A673 (cell line): ENCODE measurements around the gene INPP4B. TPM values are rescaled to one million over a fixed set of nuclear protein-coding genes. Genes with fewer than 3 reads are reported as not detected.

Experiments used
- BruUV-seq: library from RNA; stranded (reverse); fragments of 400-500 nt; replicated peaks from 2 replicates; lab custom pipeline; 2021; lab: Mats Ljungman, UMichigan
- CTCF ChIA-PET: fragments of 300-600 bp; sonication (Branson Sonifier 250); formaldehyde crosslinking; loops from one replicate; lab custom pipeline; 2022; ENCODE audit warnings: antibody characterized with exemption; lab: Charles Lee
- POLR2A ChIA-PET: fragments of 300-600 bp; sonication (Branson Sonifier 250); formaldehyde crosslinking; loops from one replicate; lab custom pipeline; 2022; ENCODE audit warnings: antibody characterized with exemption; ENCODE audit not compliant: low non-redundant PET; lab: Charles Lee
- DNase-seq: peaks from one replicate; pipeline ENCODE4 v3.0.0-alpha.2; 2015; ENCODE audit warnings: low spot score
- H3K27ac ChIP-seq: fragments of 200-600 bp; sonication (generic); 2 replicates; pipeline ENCODE4 v1.5.1; 2016; ENCODE audit warnings: mixed run types, low read depth, mild to moderate bottlenecking, mixed read lengths, antibody characterized with exemption, low read length; ENCODE audit not compliant: poor library complexity, severe bottlenecking
- H3K27me3 ChIP-seq: fragments of 200-600 bp; sonication (generic); replicated peaks from 2 replicates; pipeline ENCODE4 v1.6.1; 2017; ENCODE audit warnings: mixed run types, low read depth, mild to moderate bottlenecking, mixed read lengths, antibody characterized with exemption, low read length; ENCODE audit not compliant: insufficient read depth, poor library complexity
- H3K36me3 ChIP-seq: fragments of 200-600 bp; sonication (generic); 2 replicates; pipeline ENCODE4 v1.6.1; 2016; ENCODE audit warnings: mixed run types, mild to moderate bottlenecking, mixed read lengths, antibody characterized with exemption, low read length; ENCODE audit not compliant: insufficient read depth, poor library complexity, severe bottlenecking
- H3K4me1 ChIP-seq: fragments of 200-600 bp; sonication (generic); 2 replicates; pipeline ENCODE4 v1.6.1; 2017; ENCODE audit warnings: mixed run types, mild to moderate bottlenecking, mixed read lengths, antibody characterized with exemption, low read length; ENCODE audit not compliant: insufficient read depth, poor library complexity, severe bottlenecking
- H3K4me3 ChIP-seq: fragments of 200-600 bp; sonication (generic); 2 replicates; pipeline ENCODE4 v1.5.1; 2016; ENCODE audit warnings: low read depth, mixed run types, mild to moderate bottlenecking, mixed read lengths, low read length; ENCODE audit not compliant: poor library complexity, severe bottlenecking
- H3K9me3 ChIP-seq: fragments of 200-600 bp; sonication (generic); 2 replicates; pipeline ENCODE4 v1.6.1; 2016; ENCODE audit warnings: mixed run types, low read depth, mild to moderate bottlenecking, mixed read lengths, antibody characterized with exemption, low read length; ENCODE audit not compliant: poor library complexity, severe bottlenecking
- EZH2 ChIP-seq: fragments of 200-600 bp; sonication (generic); IDR thresholded peaks from 2 replicates; pipeline ENCODE4 v1.6.1; 2017; ENCODE audit warnings: borderline replicate concordance, low read depth, mild to moderate bottlenecking, mixed read lengths, antibody characterized with exemption, low read length; ENCODE audit not compliant: poor library complexity, severe bottlenecking
- intact Hi-C: fragments of 100-400 bp; cut with micrococcal nuclease; formaldehyde crosslinking; loops from one replicate; pipeline ENCODE4 v1.10.0; 2022; ENCODE audit not compliant: unreplicated experiment
- total RNA-seq: library from RNA; stranded (reverse); gene quantifications from 2 replicates; pipeline ENCODE4 v1.2.3, GENCODE V29; 2021
- TF ChIP-seq, protein P1 (sequence below): fragments of 300-800, 200-600 bp; sonication (generic); conservative IDR thresholded peaks from 2 replicates; pipeline ENCODE4 v1.5.1; 2017; ENCODE audit warnings: low read depth, mild to moderate bottlenecking, antibody characterized with exemption, low read length, moderate library complexity, mixed read lengths

INPP4B gene
- total RNA-seq, 1 experiment from 2014 or later: 13.1 TPM

DNA sequence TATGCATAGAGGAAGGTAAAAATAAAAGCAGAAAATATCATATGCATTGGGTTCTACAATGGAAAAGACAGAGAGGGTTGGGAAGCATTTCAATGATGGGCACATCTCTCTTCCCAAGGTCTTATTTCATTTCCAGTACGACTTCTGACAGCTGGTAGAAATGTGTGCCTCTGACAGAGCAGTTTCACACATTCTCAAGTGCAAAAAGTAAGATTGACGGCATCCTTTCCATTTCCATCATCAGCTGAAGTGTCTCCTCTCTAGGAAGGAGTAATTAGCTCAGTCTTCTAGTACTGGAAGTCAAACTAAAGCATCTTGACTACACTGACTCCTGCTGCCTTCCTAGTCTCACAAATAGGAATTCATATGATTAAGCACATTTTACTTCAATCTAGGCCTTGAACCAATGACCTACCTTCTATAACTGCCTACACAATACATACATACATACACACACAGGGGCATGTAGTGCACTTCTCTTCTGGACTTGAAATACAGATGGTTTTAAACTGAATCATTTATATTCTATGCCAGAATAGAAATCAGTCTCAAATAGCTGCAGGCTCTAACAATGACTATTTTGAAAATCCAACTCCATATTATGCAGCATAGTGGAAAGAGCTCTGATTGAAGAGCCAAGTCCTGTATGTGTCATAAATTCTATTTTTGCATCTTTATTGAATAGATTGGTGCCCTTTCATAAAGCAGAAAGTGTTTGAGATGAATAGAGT lies 473.4 kb downstream of the INPP4B start:
- no peak for DNase-seq
- Histone ChIP-seq H3K4me3 (no peak overlapping the region), H3K27me3 (no peaks in the 10 kb centered on the region), H3K4me1 (peaks cover 23% of the 10 kb centered on the region), H3K9me3 (peaks cover 10% of the 10 kb centered on the region), H3K27ac (no peak overlapping the region), H3K36me3 (no peaks in the 10 kb centered on the region)
- ChIA-PET CTCF (no interaction called here), POLR2A (interaction anchor here (0.7 kb wide), 1 partner anchor 15 kb away, joined by 3 read pairs; no protein-coding TSS in a partner anchor)
- TF ChIP-seq EZH2: no peak
- TF ChIP-seq, protein P1, sequence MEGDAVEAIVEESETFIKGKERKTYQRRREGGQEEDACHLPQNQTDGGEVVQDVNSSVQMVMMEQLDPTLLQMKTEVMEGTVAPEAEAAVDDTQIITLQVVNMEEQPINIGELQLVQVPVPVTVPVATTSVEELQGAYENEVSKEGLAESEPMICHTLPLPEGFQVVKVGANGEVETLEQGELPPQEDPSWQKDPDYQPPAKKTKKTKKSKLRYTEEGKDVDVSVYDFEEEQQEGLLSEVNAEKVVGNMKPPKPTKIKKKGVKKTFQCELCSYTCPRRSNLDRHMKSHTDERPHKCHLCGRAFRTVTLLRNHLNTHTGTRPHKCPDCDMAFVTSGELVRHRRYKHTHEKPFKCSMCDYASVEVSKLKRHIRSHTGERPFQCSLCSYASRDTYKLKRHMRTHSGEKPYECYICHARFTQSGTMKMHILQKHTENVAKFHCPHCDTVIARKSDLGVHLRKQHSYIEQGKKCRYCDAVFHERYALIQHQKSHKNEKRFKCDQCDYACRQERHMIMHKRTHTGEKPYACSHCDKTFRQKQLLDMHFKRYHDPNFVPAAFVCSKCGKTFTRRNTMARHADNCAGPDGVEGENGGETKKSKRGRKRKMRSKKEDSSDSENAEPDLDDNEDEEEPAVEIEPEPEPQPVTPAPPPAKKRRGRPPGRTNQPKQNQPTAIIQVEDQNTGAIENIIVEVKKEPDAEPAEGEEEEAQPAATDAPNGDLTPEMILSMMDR: no peak
- intact Hi-C loops: no loop called here
- no TSS peak for BruUV-seq

DNA sequence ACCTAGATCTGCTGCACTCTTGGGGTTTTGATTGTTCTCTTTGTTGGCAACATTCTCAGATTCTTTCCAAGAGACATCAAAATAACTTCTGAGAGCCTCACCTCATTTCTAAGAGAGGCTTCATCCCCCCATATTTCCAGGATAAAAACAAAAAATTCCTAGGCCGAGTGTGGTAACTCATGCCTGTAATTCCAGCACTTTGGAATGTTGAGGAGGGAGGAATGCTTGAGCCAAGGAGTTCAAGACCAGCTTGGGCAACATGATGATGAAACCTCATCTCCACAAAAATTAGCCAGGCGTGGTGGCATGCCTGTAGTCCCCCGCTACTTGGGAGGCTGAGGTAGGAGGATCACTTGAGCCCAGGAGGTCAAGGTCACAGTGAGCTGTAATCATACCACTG lies 477.0 kb downstream of the INPP4B start:
- Histone ChIP-seq H3K4me1 (peaks cover 44% of the 10 kb centered on the region), H3K4me3 (no peak overlapping the region), H3K9me3 (peaks cover 10% of the 10 kb centered on the region), H3K27ac (no peak overlapping the region), H3K27me3 (no peaks in the 10 kb centered on the region), H3K36me3 (no peaks in the 10 kb centered on the region)
- TF ChIP-seq, protein P1: no peak
- no peak for TF ChIP-seq EZH2
- POLR2A ChIA-PET: no interaction called here
- CTCF ChIA-PET: no interaction called here
- intact Hi-C loops: loop anchor here (5.0 kb wide), 1 partner anchor 38 kb away; no protein-coding TSS in a partner anchor
- no peak for DNase-seq
- no TSS peak for BruUV-seq

DNA sequence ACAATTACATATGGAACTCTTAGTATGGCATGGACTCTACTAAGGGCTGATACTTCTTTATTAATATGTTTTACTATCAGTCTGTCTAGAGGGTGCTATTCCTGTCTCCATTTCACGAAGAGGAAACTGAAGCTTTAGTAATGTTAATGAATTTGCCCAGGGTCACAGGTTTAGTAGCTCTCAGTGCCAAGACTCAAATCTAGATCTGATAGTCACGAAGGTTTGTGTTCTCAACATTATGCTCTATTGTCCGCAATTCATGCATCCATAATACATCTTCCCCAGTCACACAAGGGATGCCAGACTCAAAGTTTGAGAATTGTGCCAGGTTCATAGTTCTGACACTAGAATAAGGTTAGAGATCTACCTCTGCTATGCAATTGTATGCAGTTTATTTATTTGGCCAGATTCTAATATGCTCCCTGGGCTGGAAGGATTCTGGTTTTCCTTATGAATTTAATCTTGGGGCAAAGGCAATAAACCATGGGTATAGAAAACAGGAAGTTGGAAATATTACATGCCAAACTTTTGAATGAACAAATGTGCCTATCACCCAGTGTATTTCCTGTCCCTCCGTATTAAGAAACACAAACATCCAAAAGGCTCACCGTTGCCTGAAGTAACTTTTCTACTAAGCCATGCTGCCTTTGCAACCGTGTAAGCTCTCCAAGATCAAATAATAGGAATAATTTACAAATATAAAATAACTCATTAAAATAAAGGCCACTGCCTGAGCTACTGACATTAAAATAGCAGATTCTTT lies 478.5 kb downstream of the INPP4B start:
- Histone ChIP-seq H3K9me3 (peaks cover 10% of the 10 kb centered on the region), H3K4me1 (peaks cover 44% of the 10 kb centered on the region), H3K27me3 (no peaks in the 10 kb centered on the region), H3K36me3 (no peaks in the 10 kb centered on the region), H3K4me3 (no peak overlapping the region), H3K27ac (peak overlapping the region; percentile 14)
- BruUV-seq: no TSS peak
- peak; percentile 48 for DNase-seq
- intact Hi-C loops: loop anchor here (5.0 kb wide), 1 partner anchor 40 kb away; no protein-coding TSS in a partner anchor
- ChIA-PET CTCF (no interaction called here), POLR2A (no interaction called here)
- TF ChIP-seq EZH2: no peak
- TF ChIP-seq, protein P1: 0 out of 2 replicates have a peak, but pooled peaks have one; percentile 9
